ENCODE results near the gene KCNT2. TPM values are rescaled to one million over a fixed set of nuclear protein-coding genes. Genes with fewer than 3 reads are reported as not detected.

KCNT2 gene
- total RNA-seq, 1 donor from 2014 or later: 5.9 TPM

- no peaks in the 10 kb centered on the region for H3K79me2 ChIP-seq (ENCODE audit: insufficient read depth, low read length)
- no peak overlapping the region for H3K27ac ChIP-seq (ENCODE audit: low read depth, low read length)
- H4K20me1 ChIP-seq (ENCODE audit: insufficient read depth, low read length): no peaks in the 10 kb centered on the region
- H3K9me3 ChIP-seq (ENCODE audit: insufficient read depth, low read depth, low read length): no peaks in the 10 kb centered on the region
- no peaks in the 10 kb centered on the region for H3K4me1 ChIP-seq (ENCODE audit: insufficient read depth, low read length)
- no peak overlapping the region for H2AFZ ChIP-seq (ENCODE audit: low read depth, low read length)
- H3K9me3 Mint-ChIP-seq (ENCODE audit: unreplicated experiment): no peaks in the 10 kb centered on the region
- no peak overlapping the region for H3K4me2 ChIP-seq (ENCODE audit: low read length)
- H3K27ac Mint-ChIP-seq (ENCODE audit: unreplicated experiment): no peak overlapping the region
- H3K9ac ChIP-seq (ENCODE audit: low read length): no peak overlapping the region
- FAIRE-seq (no peak), DNase-seq (ENCODE audit: low read depth) (no peak)
- no peak overlapping the region for H3K4me3 Mint-ChIP-seq (ENCODE audit: unreplicated experiment)
- H3K4me3 ChIP-seq (ENCODE audit: insufficient read depth, low read depth, low read length): no peak overlapping the region
- no peaks in the 10 kb centered on the region for H3K27me3 Mint-ChIP-seq (ENCODE audit: low read depth, unreplicated experiment)
- no peaks in the 10 kb centered on the region for H3K36me3 ChIP-seq (ENCODE audit: insufficient read depth, low read length)
- H3K36me3 Mint-ChIP-seq (ENCODE audit: low read depth, unreplicated experiment): no peaks in the 10 kb centered on the region
- H3K4me1 Mint-ChIP-seq (ENCODE audit: low read depth, unreplicated experiment): no peaks in the 10 kb centered on the region
- TF ChIP-seq CTCF (IDR thresholded peaks at IDR 0.05; ENCODE audit: insufficient read depth, low read depth, low read length): no peak
- no peak for TF ChIP-seq EZH2 (IDR thresholded peaks at IDR 0.05; ENCODE audit: insufficient read depth, low read length)
- no peaks in the 10 kb centered on the region for H3K27me3 ChIP-seq (ENCODE audit: insufficient read depth, low read length)
Observed at GRCh38 chr1:196459383-196459782, 148.9 kb downstream of the KCNT2 start.

- Histone ChIP-seq H3K9ac (ENCODE audit: low read length) (no peak overlapping the region), H3K4me2 (ENCODE audit: low read length) (no peak overlapping the region), H3K4me1 (ENCODE audit: insufficient read depth, low read length) (no peaks in the 10 kb centered on the region), H3K4me3 (ENCODE audit: insufficient read depth, low read depth, low read length) (no peak overlapping the region), H3K27me3 (ENCODE audit: insufficient read depth, low read length) (no peaks in the 10 kb centered on the region), H3K9me3 (ENCODE audit: insufficient read depth, low read depth, low read length) (no peaks in the 10 kb centered on the region), H3K27ac (ENCODE audit: low read depth, low read length) (no peak overlapping the region), H3K79me2 (ENCODE audit: insufficient read depth, low read length) (no peaks in the 10 kb centered on the region), H2AFZ (ENCODE audit: low read depth, low read length) (no peak overlapping the region), H4K20me1 (ENCODE audit: insufficient read depth, low read length) (no peaks in the 10 kb centered on the region), H3K36me3 (ENCODE audit: insufficient read depth, low read length) (no peaks in the 10 kb centered on the region)
- FAIRE-seq (no peak), DNase-seq (ENCODE audit: low read depth) (no peak)
- H3K27me3 Mint-ChIP-seq (ENCODE audit: low read depth, unreplicated experiment): no peaks in the 10 kb centered on the region
- no peak overlapping the region for H3K4me3 Mint-ChIP-seq (ENCODE audit: unreplicated experiment)
- no peaks in the 10 kb centered on the region for H3K4me1 Mint-ChIP-seq (ENCODE audit: low read depth, unreplicated experiment)
- no peak overlapping the region for H3K27ac Mint-ChIP-seq (ENCODE audit: unreplicated experiment)
- TF ChIP-seq CTCF (IDR thresholded peaks at IDR 0.05; ENCODE audit: insufficient read depth, low read depth, low read length): no peak
- H3K36me3 Mint-ChIP-seq (ENCODE audit: low read depth, unreplicated experiment): no peaks in the 10 kb centered on the region
- H3K9me3 Mint-ChIP-seq (ENCODE audit: unreplicated experiment): no peaks in the 10 kb centered on the region
Observed at GRCh38 chr1:196454792-196455191, 153.4 kb downstream of the KCNT2 start.

GRCh38 chr1:196451103-196451502 lies 157.1 kb downstream of the KCNT2 start:
- Mint-ChIP-seq H3K27ac (ENCODE audit: unreplicated experiment) (no peak overlapping the region), H3K9me3 (ENCODE audit: unreplicated experiment) (no peaks in the 10 kb centered on the region), H3K27me3 (ENCODE audit: low read depth, unreplicated experiment) (no peaks in the 10 kb centered on the region), H3K4me3 (ENCODE audit: unreplicated experiment) (no peak overlapping the region), H3K4me1 (ENCODE audit: low read depth, unreplicated experiment) (no peaks in the 10 kb centered on the region), H3K36me3 (ENCODE audit: low read depth, unreplicated experiment) (no peaks in the 10 kb centered on the region)
- Histone ChIP-seq H3K4me3 (ENCODE audit: insufficient read depth, low read depth, low read length) (no peak overlapping the region), H3K4me2 (ENCODE audit: low read length) (no peak overlapping the region), H3K79me2 (ENCODE audit: insufficient read depth, low read length) (no peaks in the 10 kb centered on the region), H3K9ac (ENCODE audit: low read length) (no peak overlapping the region), H2AFZ (ENCODE audit: low read depth, low read length) (no peak overlapping the region), H3K27me3 (ENCODE audit: insufficient read depth, low read length) (no peaks in the 10 kb centered on the region), H3K27ac (ENCODE audit: low read depth, low read length) (no peak overlapping the region), H3K4me1 (ENCODE audit: insufficient read depth, low read length) (no peaks in the 10 kb centered on the region), H3K9me3 (ENCODE audit: insufficient read depth, low read depth, low read length) (no peaks in the 10 kb centered on the region), H3K36me3 (ENCODE audit: insufficient read depth, low read length) (no peaks in the 10 kb centered on the region), H4K20me1 (ENCODE audit: insufficient read depth, low read length) (no peaks in the 10 kb centered on the region)
- TF ChIP-seq EZH2 (IDR thresholded peaks at IDR 0.05; ENCODE audit: insufficient read depth, low read length) (no peak), CTCF (IDR thresholded peaks at IDR 0.05; ENCODE audit: insufficient read depth, low read depth, low read length) (no peak)
- DNase-seq (ENCODE audit: low read depth): no peak
- no peak for FAIRE-seq
